ENCODE results near the gene FOXN4. TPM values are rescaled to one million over a fixed set of nuclear protein-coding genes. Genes with fewer than 3 reads are reported as not detected.

FOXN4 gene
- total and polyA plus RNA-seq, 2 of the 13 experiments (the other 11 are each of a cell fraction or from before 2014, with no cell fraction given) = 0.11 TPM; not detected in 1

GRCh38 chr12:109334887-109335286 lies 25.8 kb upstream of the FOXN4 start:
- Histone ChIP-seq H3K4me3 (replicated peaks in 1 of 3; ENCODE audit: insufficient read depth in 1 of 3, low read depth in 2 of 3, low read length in 3 of 3) (no peak overlapping the region), H3K27me3 (ENCODE audit: control insufficient read depth in 1 of 2, insufficient read depth in 2 of 2, low read length in 2 of 2) (peaks cover 0 to 7% of the 10 kb centered on the region in 2 experiments; a peak in 1 of 5 replicates), H3K4me1 (ENCODE audit: insufficient read depth, low read length) (0 out of 2 replicates have a peak, but pooled peaks cover 5% of the 10 kb centered on the region), H3K36me3 (replicated peaks in 1 of 2; ENCODE audit: control insufficient read depth in 1 of 2, insufficient read depth in 2 of 2, low read length in 2 of 2) (no peaks in the 10 kb centered on the region), H3K9ac (ENCODE audit: insufficient read depth, low read depth, low read length) (no peak overlapping the region), H3K4me2 (ENCODE audit: low read depth, low read length) (no peak overlapping the region), H3K27ac (ENCODE audit: extremely low read length, insufficient read depth, low read length) (no peak overlapping the region), H2AFZ (ENCODE audit: low read length) (no peak overlapping the region), H3K9me3 (ENCODE audit: low read length) (no peaks in the 10 kb centered on the region), H4K20me1 (ENCODE audit: insufficient read depth, low read length) (no peaks in the 10 kb centered on the region), H3K79me2 (ENCODE audit: insufficient read depth, low read length) (no peaks in the 10 kb centered on the region)
- ATAC-seq (no peak), DNase-seq (ENCODE audit: low spot score) (no peak), FAIRE-seq (no peak)
- POLR2A ChIA-PET = no interaction called here
- in situ Hi-C loops (cut with HindIII; ENCODE audit: extremely low pct_ligation_motif_present, low pct_unique_long_range_greater_than_20kb) (no loop called here), intact Hi-C loops (cut with micrococcal nuclease; ENCODE audit: unreplicated experiment) (no loop called here)
- CTCF ChIA-PET (ENCODE audit: low intra/inter-chr PET ratio, low total read pairs) = no interaction called here
- WGBS (ENCODE audit: low lambda C conversion rate) = 5% methylated on average over 2 of the region's 2 CpGs
- BruUV-seq (replicated peaks) = no TSS peak
- TF ChIP-seq ZSCAN22 (CRISPR knock-in tag; IDR thresholded peaks at IDR 0.05) (no peak), ZFP36L1 (CRISPR knock-in tag; IDR thresholded peaks at IDR 0.05) (no peak), MYPOP (CRISPR knock-in tag; IDR thresholded peaks at IDR 0.05) (no peak), SMAD1 (CRISPR knock-in tag; IDR thresholded peaks at IDR 0.05; ENCODE audit: borderline replicate concordance, low read depth) (no peak), ARID3A (IDR thresholded peaks at IDR 0.05; ENCODE audit: low read depth, low read length) (no peak), ZNF878 (CRISPR knock-in tag; IDR thresholded peaks at IDR 0.05) (no peak), ZNF790 (CRISPR knock-in tag; IDR thresholded peaks at IDR 0.05; ENCODE audit: borderline replicate concordance) (no peak), RNF219 (CRISPR knock-in tag; IDR thresholded peaks at IDR 0.05) (no peak), E2F1 (CRISPR knock-in tag; IDR thresholded peaks at IDR 0.05) (no peak), PTBP1 (IDR thresholded peaks at IDR 0.05; ENCODE audit: low read depth, low read length, poor library complexity, severe bottlenecking) (no peak), KDM1A (CRISPR knock-in tag; IDR thresholded peaks at IDR 0.05) (no peak), PRDM10 (CRISPR knock-in tag; IDR thresholded peaks at IDR 0.05; ENCODE audit: low read depth) (no peak), NBN (conservative IDR thresholded peaks at IDR 0.05) (no peak)
